ENCODE measurements around the gene ASB13. TPM values are rescaled to one million over a fixed set of nuclear protein-coding genes. Genes with fewer than 3 reads are reported as not detected.

ASB13 gene
- total and polyA plus RNA-seq, 2 of the 13 experiments (the other 11 are each of a cell fraction or from before 2014, with no cell fraction given) = 9.3 to 15.4 TPM

GRCh38 chr10:5669604-5670003, 3.2 kb upstream of the ASB13 start:
- Histone ChIP-seq H3K79me2 (ENCODE audit: insufficient read depth, low read length) (peaks cover 7% of the 10 kb centered on the region), H3K4me1 (ENCODE audit: insufficient read depth, low read length) (peaks cover 36% of the 10 kb centered on the region), H3K27ac (ENCODE audit: extremely low read length, insufficient read depth, low read length) (no peak overlapping the region), H3K9me3 (ENCODE audit: low read length) (peaks cover 7% of the 10 kb centered on the region), H3K27me3 (ENCODE audit: control insufficient read depth in 1 of 2, insufficient read depth in 2 of 2, low read length in 2 of 2) (peaks cover 0 to 15% of the 10 kb centered on the region in 2 experiments; a peak in 1 of 5 replicates), H3K4me3 (replicated peaks in 1 of 3; ENCODE audit: insufficient read depth in 1 of 3, low read depth in 2 of 3, low read length in 3 of 3) (no peak overlapping the region), H3K36me3 (replicated peaks in 1 of 2; ENCODE audit: control insufficient read depth in 1 of 2, insufficient read depth in 2 of 2, low read length in 2 of 2) (no peaks in the 10 kb centered on the region), H3K9ac (ENCODE audit: insufficient read depth, low read depth, low read length) (no peak overlapping the region), H4K20me1 (ENCODE audit: insufficient read depth, low read length) (no peaks in the 10 kb centered on the region), H3K4me2 (ENCODE audit: low read depth, low read length) (no peak overlapping the region), H2AFZ (ENCODE audit: low read length) (no peak overlapping the region)
- DNase-seq (ENCODE audit: low spot score) (no peak), FAIRE-seq (no peak), ATAC-seq (no peak)
- 50% methylated on average over 1 of the region's 1 CpG for WGBS (ENCODE audit: low lambda C conversion rate)
- CTCF ChIA-PET (ENCODE audit: low intra/inter-chr PET ratio, low total read pairs) = no interaction called here
- POLR2A ChIA-PET = no interaction called here
- intact Hi-C loops (cut with micrococcal nuclease; ENCODE audit: unreplicated experiment) = loop anchor here (5.0 kb wide), 1 partner anchor 37 kb away; no protein-coding TSS in a partner anchor
- in situ Hi-C loops (cut with HindIII; ENCODE audit: extremely low pct_ligation_motif_present, low pct_unique_long_range_greater_than_20kb) = no loop called here
- BruUV-seq (replicated peaks) = no TSS peak
- TF ChIP-seq NFIC (IDR thresholded peaks at IDR 0.05; ENCODE audit: low read length) (no peak), POGK (CRISPR knock-in tag; conservative IDR thresholded peaks at IDR 0.05) (no peak), ZNF274 (CRISPR knock-in tag; IDR thresholded peaks at IDR 0.05) (no peak), ZNF235 (CRISPR knock-in tag; IDR thresholded peaks at IDR 0.05; ENCODE audit: borderline replicate concordance) (no peak), NFKBIZ (CRISPR knock-in tag; IDR thresholded peaks at IDR 0.05) (no peak), ZFYVE20 (CRISPR knock-in tag; IDR thresholded peaks at IDR 0.05; ENCODE audit: borderline replicate concordance, low read depth) (no peak), ZNF775 (CRISPR knock-in tag; IDR thresholded peaks at IDR 0.05; ENCODE audit: borderline replicate concordance) (no peak)

- peaks cover 46% of the 10 kb centered on the region for H3K4me1 ChIP-seq (ENCODE audit: insufficient read depth, low read length)
- H3K27ac ChIP-seq (ENCODE audit: extremely low read length, insufficient read depth, low read length) = no peak overlapping the region
- no peak overlapping the region for H3K4me2 ChIP-seq (ENCODE audit: low read depth, low read length)
- no peaks in the 10 kb centered on the region for H4K20me1 ChIP-seq (ENCODE audit: insufficient read depth, low read length)
- in situ Hi-C loops (cut with HindIII; ENCODE audit: extremely low pct_ligation_motif_present, low pct_unique_long_range_greater_than_20kb) (no loop called here), intact Hi-C loops (cut with micrococcal nuclease; ENCODE audit: unreplicated experiment) (loop anchor here (5.0 kb wide), 1 partner anchor 36 kb away; no protein-coding TSS in a partner anchor)
- WGBS (ENCODE audit: low lambda C conversion rate) = 10% methylated on average over 4 of the region's 4 CpGs
- no peak overlapping the region for H3K4me3 ChIP-seq (replicated peaks in 1 of 3; ENCODE audit: insufficient read depth in 1 of 3, low read depth in 2 of 3, low read length in 3 of 3)
- BruUV-seq (replicated peaks) = no TSS peak
- H3K36me3 ChIP-seq (replicated peaks in 1 of 2; ENCODE audit: control insufficient read depth in 1 of 2, insufficient read depth in 2 of 2, low read length in 2 of 2) = no peaks in the 10 kb centered on the region
- peaks cover 7% of the 10 kb centered on the region for H3K79me2 ChIP-seq (ENCODE audit: insufficient read depth, low read length)
- ATAC-seq (no peak), FAIRE-seq (no peak), DNase-seq (ENCODE audit: low spot score) (no peak)
- POLR2A ChIA-PET = no interaction called here
- H3K27me3 ChIP-seq (ENCODE audit: control insufficient read depth in 1 of 2, insufficient read depth in 2 of 2, low read length in 2 of 2) = peaks cover 0 to 15% of the 10 kb centered on the region in 2 experiments; a peak in 1 of 5 replicates
- H2AFZ ChIP-seq (ENCODE audit: low read length) = no peak overlapping the region
- CTCF ChIA-PET (ENCODE audit: low intra/inter-chr PET ratio, low total read pairs) = no interaction called here
- no peak overlapping the region for H3K9ac ChIP-seq (ENCODE audit: insufficient read depth, low read depth, low read length)
- H3K9me3 ChIP-seq (ENCODE audit: low read length) = no peaks in the 10 kb centered on the region
- TF ChIP-seq CBX5 (CRISPR knock-in tag; IDR thresholded peaks at IDR 0.05; ENCODE audit: borderline replicate concordance) = no peak
- no peak for TF ChIP-seq MTA1 (CRISPR knock-in tag; IDR thresholded peaks at IDR 0.05; ENCODE audit: borderline replicate concordance)
- no peak for TF ChIP-seq RFX3 (CRISPR knock-in tag; IDR thresholded peaks at IDR 0.05)
- no peak for TF ChIP-seq RCOR2 (CRISPR knock-in tag; IDR thresholded peaks at IDR 0.05)
- TF ChIP-seq RERE (CRISPR knock-in tag; IDR thresholded peaks at IDR 0.05; ENCODE audit: low read depth) = 0 out of 2 replicates have a peak, but pooled peaks have one; percentile 18
- no peak for TF ChIP-seq ZNF674 (CRISPR knock-in tag; IDR thresholded peaks at IDR 0.05; ENCODE audit: low read depth)
These were observed 2.0 kb upstream of the ASB13 start for GRCh38 chr10:5668429-5668828.
